Measurements from ENCODE around the gene HIVEP2.

DNA sequence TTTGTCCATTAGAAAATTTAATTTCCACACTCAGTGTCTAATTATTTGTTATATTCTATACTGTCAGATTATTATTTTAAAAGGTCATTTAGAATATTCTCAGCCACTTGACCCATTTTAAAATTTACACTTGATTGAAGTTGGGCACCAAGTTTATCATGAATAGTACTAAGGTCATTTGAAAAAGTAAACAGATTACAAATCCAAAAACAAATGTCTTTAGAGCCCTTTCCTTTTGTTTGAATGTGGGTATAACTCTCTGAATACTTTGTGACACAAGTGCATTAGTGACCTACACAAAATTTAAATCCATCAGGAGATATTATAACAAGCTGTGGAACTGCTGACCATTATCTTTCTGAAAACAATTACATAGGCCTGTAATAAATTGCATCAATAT lies 11.3 kb downstream of the HIVEP2 start:
- TF ChIP-seq, protein P1, sequence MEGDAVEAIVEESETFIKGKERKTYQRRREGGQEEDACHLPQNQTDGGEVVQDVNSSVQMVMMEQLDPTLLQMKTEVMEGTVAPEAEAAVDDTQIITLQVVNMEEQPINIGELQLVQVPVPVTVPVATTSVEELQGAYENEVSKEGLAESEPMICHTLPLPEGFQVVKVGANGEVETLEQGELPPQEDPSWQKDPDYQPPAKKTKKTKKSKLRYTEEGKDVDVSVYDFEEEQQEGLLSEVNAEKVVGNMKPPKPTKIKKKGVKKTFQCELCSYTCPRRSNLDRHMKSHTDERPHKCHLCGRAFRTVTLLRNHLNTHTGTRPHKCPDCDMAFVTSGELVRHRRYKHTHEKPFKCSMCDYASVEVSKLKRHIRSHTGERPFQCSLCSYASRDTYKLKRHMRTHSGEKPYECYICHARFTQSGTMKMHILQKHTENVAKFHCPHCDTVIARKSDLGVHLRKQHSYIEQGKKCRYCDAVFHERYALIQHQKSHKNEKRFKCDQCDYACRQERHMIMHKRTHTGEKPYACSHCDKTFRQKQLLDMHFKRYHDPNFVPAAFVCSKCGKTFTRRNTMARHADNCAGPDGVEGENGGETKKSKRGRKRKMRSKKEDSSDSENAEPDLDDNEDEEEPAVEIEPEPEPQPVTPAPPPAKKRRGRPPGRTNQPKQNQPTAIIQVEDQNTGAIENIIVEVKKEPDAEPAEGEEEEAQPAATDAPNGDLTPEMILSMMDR (IDR thresholded peaks at IDR 0.05) = no peak
- TF ChIP-seq POLR2A (IDR thresholded peaks at IDR 0.05) = no peak
